PC-3 (cell line): Measurements from ENCODE around the gene ZNF385B. TPM values are rescaled to one million over a fixed set of nuclear protein-coding genes. Genes with fewer than 3 reads are reported as not detected.

Experiments used
- ATAC-seq: fragments of 200-7000 bp; cut with Tn5 transposase; 2 replicates; pipeline ENCODE4 v1.9.1; 2020; ENCODE audit warnings: mild to moderate bottlenecking, moderate library complexity
- BruUV-seq: library from RNA; stranded (reverse); fragments of 400-500 nt; replicated peaks from 2 replicates; lab custom pipeline; 2021; lab: Mats Ljungman, UMichigan
- CTCF ChIA-PET: fragments of 300-600 bp; sonication (Branson Sonifier 250); formaldehyde crosslinking; loops from one replicate; lab custom pipeline; 2022; ENCODE audit warnings: antibody characterized with exemption; lab: Charles Lee
- POLR2A ChIA-PET: fragments of 300-600 bp; sonication (Branson Sonifier 250); formaldehyde crosslinking; loops from one replicate; lab custom pipeline; 2022; ENCODE audit warnings: antibody characterized with exemption; ENCODE audit not compliant: unreplicated experiment; lab: Charles Lee
- DNase-seq: peaks from one replicate; pipeline ENCODE4 v3.0.0-alpha.2; 2015
- H2AFZ ChIP-seq: fragments of 300-600 bp; sonication (generic); 2 replicates; pipeline ENCODE4 v1.6.0; 2016; ENCODE audit warnings: antibody characterized with exemption, low read length
- H3F3A ChIP-seq: fragments of 300-600 bp; sonication (generic); one replicate; pipeline ENCODE4 v1.6.0; 2017; ENCODE audit warnings: antibody characterized with exemption, low read length, control low read depth, mild to moderate bottlenecking; ENCODE audit not compliant: unreplicated experiment
- H3K27ac ChIP-seq: fragments of 300-600 bp; sonication (generic); 2 replicates; pipeline ENCODE4 v1.5.1; 2016; ENCODE audit warnings: mild to moderate bottlenecking, low read length
- H3K27me3 ChIP-seq: fragments of 300-600 bp; sonication (generic); 2 replicates; pipeline ENCODE4 v1.6.1; 2016; ENCODE audit warnings: low read length, mixed read lengths
- H3K36me3 ChIP-seq: fragments of 300-600 bp; sonication (generic); 2 replicates; pipeline ENCODE4 v1.6.1; 2016; ENCODE audit warnings: low read depth, mixed run types, low read length, mixed read lengths
- H3K4me1 ChIP-seq: fragments of 300-600 bp; sonication (generic); 2 replicates; pipeline ENCODE4 v1.5.1; 2016; ENCODE audit warnings: low read length; ENCODE audit not compliant: insufficient read depth
- H3K4me2 ChIP-seq: fragments of 300-600 bp; sonication (generic); 2 replicates; pipeline ENCODE4 v1.6.0; 2016; ENCODE audit warnings: low read length
- H3K4me3 ChIP-seq: fragments of 300-600 bp; sonication (generic); 2 replicates; pipeline ENCODE4 v1.5.1; 2016; ENCODE audit warnings: mild to moderate bottlenecking, low read length, mixed read lengths
- H3K79me2 ChIP-seq: fragments of 300-600 bp; sonication (generic); 2 replicates; pipeline ENCODE4 v1.6.1; 2017; ENCODE audit warnings: low read length, mixed read lengths
- H3K9ac ChIP-seq: fragments of 300-600 bp; sonication (generic); 2 replicates; pipeline ENCODE4 v1.6.0; 2016; ENCODE audit warnings: mild to moderate bottlenecking, low read length
- H3K9me2 ChIP-seq: fragments of 300-600 bp; sonication (generic); replicated peaks from 2 replicates; pipeline ENCODE4 v1.6.1; 2016; ENCODE audit warnings: mixed run types, low read length, mixed read lengths
- H3K9me3 ChIP-seq: fragments of 300-600 bp; sonication (generic); 2 replicates; pipeline ENCODE4 v1.6.1; 2016; ENCODE audit warnings: low read length, mixed read lengths
- H4K20me1 ChIP-seq: fragments of 300-600 bp; sonication (generic); 2 replicates; pipeline ENCODE4 v1.6.1; 2016; ENCODE audit warnings: low read length, mixed read lengths
- EZH2 ChIP-seq: fragments of 300-600 bp; sonication (generic); IDR thresholded peaks from one replicate; pipeline ENCODE4 v1.6.1; 2017; ENCODE audit warnings: antibody characterized with exemption, mild to moderate bottlenecking, low read length; ENCODE audit not compliant: unreplicated experiment
- EZH2phosphoT487 ChIP-seq: fragments of 300-600 bp; sonication (generic); IDR thresholded peaks from 2 replicates; pipeline ENCODE4 v1.6.1; 2018; ENCODE audit warnings: mild to moderate bottlenecking, antibody characterized with exemption, low read length, borderline replicate concordance
- intact Hi-C: fragments of 100-400 bp; cut with micrococcal nuclease; formaldehyde crosslinking; loops from 2 replicates; pipeline ENCODE4 v1.9.0; 2023
- total RNA-seq: library from RNA; depleted of rRNA; stranded (reverse); fragments of >200 nt; gene quantifications from 2 replicates; pipeline ENCODE4 v1.2.3, GENCODE V29; 2014
- TF ChIP-seq, protein P1 (sequence below): fragments of 300-600 bp; sonication (generic); conservative IDR thresholded peaks from 2 replicates; pipeline ENCODE4 v1.5.1; 2017; ENCODE audit warnings: antibody characterized with exemption, low read depth, mild to moderate bottlenecking, low read length

ZNF385B gene
- total RNA-seq, 1 experiment from 2014 or later = 2.4 TPM

DNA sequence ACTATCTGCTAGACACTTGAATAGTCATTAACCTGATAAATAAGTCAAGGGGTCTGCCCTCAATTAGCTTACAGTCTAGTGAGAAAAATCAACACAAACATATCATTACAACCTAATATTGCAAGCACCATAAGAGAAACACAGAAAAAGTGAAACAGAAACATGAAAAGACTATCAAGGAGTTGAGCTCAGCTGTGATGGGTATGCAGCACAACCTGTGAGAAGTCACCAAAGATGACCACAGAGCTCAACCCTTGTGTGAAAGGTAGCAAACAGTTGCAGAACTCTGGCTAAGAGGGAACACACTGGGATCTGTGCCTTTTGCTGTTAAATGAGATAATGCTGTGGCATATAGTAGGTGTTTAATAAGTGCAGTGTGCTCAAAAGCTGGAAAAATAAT lies 11.7 kb downstream of the ZNF385B start:
- no peaks in the 10 kb centered on the region; the same call in none of the 2 replicates for H3K4me1 ChIP-seq
- ChIA-PET CTCF (no interaction called here), POLR2A (no interaction called here)
- intact Hi-C loops = no loop called here
- H3K27ac ChIP-seq = no peak overlapping the region
- no TSS peak for BruUV-seq
- no peaks in the 10 kb centered on the region for H3K9me2 ChIP-seq
- no peaks in the 10 kb centered on the region for H4K20me1 ChIP-seq
- H3K9me3 ChIP-seq = no peaks in the 10 kb centered on the region
- H3K4me3 ChIP-seq = no peak overlapping the region
- no peak overlapping the region for H3K9ac ChIP-seq
- no peaks in the 10 kb centered on the region for H3K79me2 ChIP-seq
- ATAC-seq = no peak
- DNase-seq = no peak
- H3K4me2 ChIP-seq = no peak overlapping the region
- no peaks in the 10 kb centered on the region for H3F3A ChIP-seq
- H3K36me3 ChIP-seq = no peaks in the 10 kb centered on the region
- TF ChIP-seq, protein P1, sequence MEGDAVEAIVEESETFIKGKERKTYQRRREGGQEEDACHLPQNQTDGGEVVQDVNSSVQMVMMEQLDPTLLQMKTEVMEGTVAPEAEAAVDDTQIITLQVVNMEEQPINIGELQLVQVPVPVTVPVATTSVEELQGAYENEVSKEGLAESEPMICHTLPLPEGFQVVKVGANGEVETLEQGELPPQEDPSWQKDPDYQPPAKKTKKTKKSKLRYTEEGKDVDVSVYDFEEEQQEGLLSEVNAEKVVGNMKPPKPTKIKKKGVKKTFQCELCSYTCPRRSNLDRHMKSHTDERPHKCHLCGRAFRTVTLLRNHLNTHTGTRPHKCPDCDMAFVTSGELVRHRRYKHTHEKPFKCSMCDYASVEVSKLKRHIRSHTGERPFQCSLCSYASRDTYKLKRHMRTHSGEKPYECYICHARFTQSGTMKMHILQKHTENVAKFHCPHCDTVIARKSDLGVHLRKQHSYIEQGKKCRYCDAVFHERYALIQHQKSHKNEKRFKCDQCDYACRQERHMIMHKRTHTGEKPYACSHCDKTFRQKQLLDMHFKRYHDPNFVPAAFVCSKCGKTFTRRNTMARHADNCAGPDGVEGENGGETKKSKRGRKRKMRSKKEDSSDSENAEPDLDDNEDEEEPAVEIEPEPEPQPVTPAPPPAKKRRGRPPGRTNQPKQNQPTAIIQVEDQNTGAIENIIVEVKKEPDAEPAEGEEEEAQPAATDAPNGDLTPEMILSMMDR = no peak
- TF ChIP-seq EZH2phosphoT487 (no peak), EZH2 (no peak)
- H2AFZ ChIP-seq = no peak overlapping the region
- no peaks in the 10 kb centered on the region for H3K27me3 ChIP-seq

DNA sequence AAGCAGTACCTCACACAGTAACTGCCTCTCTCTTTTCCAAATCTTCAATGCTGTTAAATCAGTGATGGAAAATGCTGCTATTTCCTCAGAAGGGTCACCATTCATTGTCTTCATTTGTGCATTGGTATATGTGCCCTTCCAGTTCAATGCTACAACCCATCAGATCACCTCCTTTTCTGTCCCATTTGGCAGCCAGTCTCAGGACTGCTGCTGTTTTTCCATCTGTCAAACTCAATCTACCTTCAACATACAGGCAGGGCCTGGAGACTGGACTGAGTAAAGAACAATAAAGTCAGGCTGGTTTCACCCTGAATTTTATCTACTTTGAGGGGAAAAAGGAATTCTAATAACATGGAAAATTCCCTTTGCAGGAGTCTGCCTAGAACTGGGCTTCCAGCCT lies 17.9 kb downstream of the ZNF385B start:
- Histone ChIP-seq H3K4me2 (no peak overlapping the region), H2AFZ (no peak overlapping the region), H3K9me3 (no peaks in the 10 kb centered on the region), H3K36me3 (no peaks in the 10 kb centered on the region), H3K9ac (no peak overlapping the region), H3K4me3 (no peak overlapping the region), H3K4me1 (no peaks in the 10 kb centered on the region), H3K27me3 (no peaks in the 10 kb centered on the region), H3K9me2 (no peaks in the 10 kb centered on the region), H3K79me2 (no peaks in the 10 kb centered on the region), H3F3A (no peaks in the 10 kb centered on the region), H4K20me1 (no peaks in the 10 kb centered on the region), H3K27ac (no peak overlapping the region)
- DNase-seq (no peak), ATAC-seq (no peak)
- intact Hi-C loops = loop anchor here (5.0 kb wide), 1 partner anchor 54 kb away; no protein-coding TSS in a partner anchor
- no peak for TF ChIP-seq EZH2phosphoT487
- no peak for TF ChIP-seq EZH2
- TF ChIP-seq, protein P1 = no peak
- CTCF ChIA-PET = no interaction called here
- POLR2A ChIA-PET = no interaction called here
- no TSS peak for BruUV-seq

DNA sequence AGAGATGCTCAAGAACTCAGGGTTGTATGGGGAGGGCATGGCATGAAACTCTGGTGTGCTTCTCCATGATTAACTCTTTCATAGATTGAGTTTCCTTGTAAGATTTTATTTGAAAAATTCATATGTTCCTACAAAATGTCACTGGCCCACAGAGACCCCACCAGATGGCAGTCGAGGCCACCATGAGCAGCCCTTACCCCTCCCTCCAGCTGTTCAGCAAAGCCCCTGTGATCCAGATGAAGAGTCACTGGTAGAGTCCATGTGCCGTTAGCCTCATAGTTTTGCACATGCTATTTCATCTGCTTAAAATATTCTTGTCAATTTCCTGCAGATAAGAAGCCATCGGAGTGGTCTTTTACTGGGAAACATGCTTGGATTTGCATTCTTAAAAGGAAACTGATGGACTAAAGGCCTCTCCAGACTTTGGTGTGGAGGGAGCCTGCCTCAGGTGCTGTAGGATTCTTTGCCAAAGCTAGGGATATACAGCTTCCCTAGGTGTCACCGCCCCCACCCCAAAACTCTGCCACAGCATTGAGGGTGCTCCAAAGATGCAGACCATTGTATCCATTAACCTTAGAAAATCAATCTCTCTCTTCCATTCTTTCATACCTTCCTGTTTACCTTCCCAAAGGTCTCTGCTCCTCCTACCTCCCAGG lies 18.8 kb downstream of the ZNF385B start:
- DNase-seq (peak; percentile 24), ATAC-seq (no peak)
- Histone ChIP-seq H3K79me2 (no peaks in the 10 kb centered on the region), H3K4me1 (peaks cover 3% of the 10 kb centered on the region; the same call in 1 of the 2 replicates), H3K4me2 (no peak overlapping the region), H3K9ac (no peak overlapping the region), H3K27me3 (no peaks in the 10 kb centered on the region), H3K4me3 (no peak overlapping the region), H3F3A (no peaks in the 10 kb centered on the region), H4K20me1 (no peaks in the 10 kb centered on the region), H3K9me3 (no peaks in the 10 kb centered on the region), H2AFZ (no peak overlapping the region), H3K9me2 (no peaks in the 10 kb centered on the region), H3K27ac (no peak overlapping the region), H3K36me3 (no peaks in the 10 kb centered on the region)
- TF ChIP-seq, protein P1 = peak; percentile 58
- TF ChIP-seq EZH2phosphoT487 (no peak), EZH2 (no peak)
- intact Hi-C loops = loop anchor here (1.0 to 5.0 kb wide), 2 partner anchors 55 to 235 kb away; no protein-coding TSS in a partner anchor
- ChIA-PET CTCF (no interaction called here), POLR2A (no interaction called here)
- BruUV-seq = no TSS peak
